ENCODE data around the gene GOSR2. TPM values are rescaled to one million over a fixed set of nuclear protein-coding genes. Genes with fewer than 3 reads are reported as not detected.

GOSR2 gene
- total and polyA plus RNA-seq, 2 of the 8 experiments (the other 6 are each of a cell fraction or from before 2014, with no cell fraction given): 28.2 to 36.2 TPM

DNA sequence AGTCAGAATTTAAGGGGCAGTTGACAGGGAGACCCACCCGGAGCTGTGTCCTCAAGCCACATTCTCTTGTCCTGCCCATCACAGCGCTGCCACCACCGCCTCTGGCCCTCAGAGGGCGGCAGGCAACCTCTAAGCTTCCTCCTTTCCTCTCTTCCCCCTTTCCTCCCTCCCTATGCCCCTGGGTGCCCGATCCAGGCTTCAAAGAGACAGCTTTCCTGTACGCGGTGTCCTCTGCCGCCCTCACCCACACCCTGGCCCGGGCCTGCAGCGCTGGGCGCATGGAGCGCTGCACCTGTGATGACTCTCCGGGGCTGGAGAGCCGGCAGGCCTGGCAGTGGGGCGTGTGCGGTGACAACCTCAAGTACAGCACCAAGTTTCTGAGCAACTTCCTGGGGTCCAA lies 48.1 kb upstream of the GOSR2 start:
- ChIA-PET POLR2A (ENCODE audit: partially characterized antibody) (no interaction called here), CTCF (ENCODE audit: partially characterized antibody) (interaction anchor here (0.5 to 5.2 kb wide), 15 partner anchors 10 to 108 kb away, joined by 3 to 41 read pairs (median 4); no protein-coding TSS in a partner anchor)
- H3K9me3 ChIP-seq (ENCODE audit: insufficient read depth in 2 of 2, low read depth in 1 of 2, low read length in 1 of 2): no peaks in the 10 kb centered on the region
- no peak overlapping the region for H3K56ac ChIP-seq (replicated peaks; ENCODE audit: insufficient read length, low read depth, low read length)
- no peak overlapping the region for H2AFZ ChIP-seq (ENCODE audit: low read length)
- no peaks in the 10 kb centered on the region for H3K79me2 ChIP-seq (ENCODE audit: control insufficient read depth in 1 of 2, insufficient read depth in 2 of 2, low read length in 2 of 2)
- no peak overlapping the region for H4K8ac ChIP-seq (ENCODE audit: extremely low read depth, insufficient read depth, low read length)
- H2BK5ac ChIP-seq (ENCODE audit: low read depth, low read length): no peak overlapping the region
- 95% methylated on average over 15 of the region's 16 CpGs; no CpG with 5 or more reads in 1 of the 2 experiments for WGBS, 2 experiments (ENCODE audit: extremely low coverage in 1 of 2, insufficient coverage in 1 of 2, insufficient read length in 1 of 2, insufficient replicate concordance in 2 of 2, low coverage in 1 of 2, low lambda C conversion rate in 2 of 2, missing lambda C conversion rate in 1 of 2)
- H3K27me3 ChIP-seq (replicated peaks in 1 of 4; ENCODE audit: control insufficient read depth in 3 of 4, extremely low read depth in 1 of 4, insufficient read depth in 3 of 4, low read length in 3 of 4): peaks cover 0 to 3% (median 0%) of the 10 kb centered on the region in 4 experiments; a peak in 2 of 7 replicates
- no peak overlapping the region for H2BK12ac ChIP-seq (ENCODE audit: low read depth, low read length)
- H3K4me2 ChIP-seq (ENCODE audit: insufficient read depth in 1 of 2, low read depth in 2 of 2, low read length in 2 of 2): no peak overlapping the region
- H3K27ac ChIP-seq (ENCODE audit: low read depth, low read length): no peak overlapping the region
- no peak for FAIRE-seq
- H3K23me2 ChIP-seq (ENCODE audit: low read depth, low read length): no peaks in the 10 kb centered on the region; the same call in 1 of the 2 replicates
- H4K20me1 ChIP-seq (replicated peaks in 1 of 2; ENCODE audit: control insufficient read depth in 1 of 2, insufficient read depth in 2 of 2, low read length in 2 of 2): peaks cover 0 to 4% of the 10 kb centered on the region in 2 experiments
- H3K4me3 ChIP-seq (ENCODE audit: extremely low read depth in 1 of 4, insufficient read depth in 2 of 4, low read depth in 3 of 4, low read length in 4 of 4): no peak overlapping the region
- no peaks in the 10 kb centered on the region for H3K79me1 ChIP-seq (ENCODE audit: low read depth, low read length)
- no peak overlapping the region for H3K4ac ChIP-seq (replicated peaks; ENCODE audit: insufficient read length, low read depth, low read length)
- H4K91ac ChIP-seq (replicated peaks; ENCODE audit: insufficient read length, low read length): no peak overlapping the region
- no peak overlapping the region for H3K9ac ChIP-seq (replicated peaks in 1 of 4; ENCODE audit: extremely low read depth in 1 of 4, low read depth in 3 of 4, low read length in 3 of 4)
- H4K5ac ChIP-seq (ENCODE audit: insufficient read length, low read depth, low read length): no peak overlapping the region
- H2BK120ac ChIP-seq (replicated peaks; ENCODE audit: low read depth, low read length): no peak overlapping the region
- no peak overlapping the region for H2AK5ac ChIP-seq (ENCODE audit: low read depth, low read length)
- DNase-seq (ENCODE audit: low read depth in 1 of 2, low spot score in 2 of 2): no peak
- no peak overlapping the region for H2BK20ac ChIP-seq (ENCODE audit: low read length)
- no peak overlapping the region for H3K23ac ChIP-seq (ENCODE audit: insufficient read length)
- H3K14ac ChIP-seq (ENCODE audit: insufficient read length): no peak overlapping the region
- H2BK15ac ChIP-seq (ENCODE audit: low read length): no peak overlapping the region
- no peaks in the 10 kb centered on the region for H3K4me1 ChIP-seq (replicated peaks in 1 of 4; ENCODE audit: control insufficient read depth in 3 of 4, insufficient read depth in 4 of 4, low read length in 3 of 4)
- H3K36me3 ChIP-seq (ENCODE audit: control insufficient read depth in 2 of 4, insufficient read depth in 4 of 4, low read length in 3 of 4): no peaks in the 10 kb centered on the region
- H3K18ac ChIP-seq (ENCODE audit: extremely low read depth, low read length): no peak overlapping the region
- TF ChIP-seq SIX5 (IDR thresholded peaks at IDR 0.05; ENCODE audit: low read depth, low read length): no peak
- no peak for TF ChIP-seq HDAC6 (IDR thresholded peaks at IDR 0.05; ENCODE audit: low read depth, low read length)
- no peak for TF ChIP-seq SUZ12 (IDR thresholded peaks at IDR 0.05; ENCODE audit: low read length)
